Ascending aorta (tissue), 2 donors: ENCODE measurements around the gene ABCD3. TPM values are rescaled to one million over a fixed set of nuclear protein-coding genes. Genes with fewer than 3 reads are reported as not detected.

Experiments
- DNase-seq, 2 donors: peaks; one replicate each; pipeline ENCODE4 v3.0.0-alpha.2; 2019; ENCODE audit warnings: low spot score in 2 of 2
- H3K27ac ChIP-seq, 2 donors: fragments of 200-600 bp; sonication (generic); one replicate each; pipeline ENCODE4 v1.5.1; 2016 to 2017; ENCODE audit warnings: mild to moderate bottlenecking in 1 of 2
- H3K27me3 ChIP-seq: fragments of 200-600 bp; sonication (generic); one replicate; pipeline ENCODE4 v1.5.1; 2017
- H3K36me3 ChIP-seq, 2 donors: fragments of 200-600 bp; sonication (generic); one replicate each; pipeline ENCODE4 v1.5.1; 2016
- H3K4me1 ChIP-seq, 2 donors: fragments of 200-600 bp; sonication (generic); one replicate each; pipeline ENCODE4 v1.5.1; 2016 to 2017; ENCODE audit warnings: mild to moderate bottlenecking in 1 of 2
- H3K4me3 ChIP-seq, 2 donors: fragments of 200-600 bp; sonication (generic); one replicate each; pipeline ENCODE4 v1.5.1; 2016 to 2017; ENCODE audit warnings: mild to moderate bottlenecking in 1 of 2
- H3K9me3 ChIP-seq, 2 donors: fragments of 200-600 bp; sonication (generic); one replicate each; pipeline ENCODE4 v1.5.1; 2016
- CTCF ChIP-seq, 3 experiments: fragments of 200-600 bp in 2 of 3; fragments of 450-650 bp in 1 of 3; sonication (generic) in 2 of 3; IDR thresholded peaks; one replicate each; pipeline ENCODE4 v1.5.1; 2016 to 2019; ENCODE audit warnings: antibody characterized with exemption in 3 of 3, mild to moderate bottlenecking in 1 of 3, moderate library complexity in 1 of 3
- intact Hi-C: fragments of 100-400 bp; cut with DNase I; formaldehyde crosslinking; loops from one replicate; pipeline ENCODE4 v1.15.1; 2023
- total RNA-seq: library from RNA; depleted of rRNA; stranded (reverse); fragments of >200 nt; gene quantifications from one replicate; pipeline ENCODE4 v1.1.0, GENCODE V29; 2016

Gene ABCD3
- total RNA-seq, 1 donor from 2014 or later: 8.8 TPM

GRCh38 chr1:94501426-94501825 is 83.2 kb downstream of the ABCD3 start:
- TF ChIP-seq CTCF (IDR thresholded peaks at IDR 0.05): no peak
- no peak for DNase-seq
- Histone ChIP-seq H3K4me3 (no peak overlapping the region), H3K4me1 (no peaks in the 10 kb centered on the region), H3K36me3 (peaks cover 19 to 20% of the 10 kb centered on the region in 2 donors), H3K9me3 (no peaks in the 10 kb centered on the region), H3K27me3 (no peaks in the 10 kb centered on the region), H3K27ac (no peak overlapping the region)
- intact Hi-C loops: no loop called here

- H3K27me3 ChIP-seq: no peaks in the 10 kb centered on the region
- H3K4me3 ChIP-seq: no peak overlapping the region
- intact Hi-C loops: no loop called here
- peaks cover 20 to 22% of the 10 kb centered on the region in 2 donors for H3K36me3 ChIP-seq
- H3K4me1 ChIP-seq: no peaks in the 10 kb centered on the region
- H3K27ac ChIP-seq: no peak overlapping the region
- H3K9me3 ChIP-seq: no peaks in the 10 kb centered on the region
- DNase-seq: no peak
- TF ChIP-seq CTCF (IDR thresholded peaks at IDR 0.05): no peak
Measured at GRCh38 chr1:94501935-94502334, 83.7 kb downstream of the ABCD3 start.

- no peaks in the 10 kb centered on the region for H3K9me3 ChIP-seq
- H3K27me3 ChIP-seq: no peaks in the 10 kb centered on the region
- no peak for TF ChIP-seq CTCF (IDR thresholded peaks at IDR 0.05)
- H3K27ac ChIP-seq: no peak overlapping the region
- no peaks in the 10 kb centered on the region for H3K4me1 ChIP-seq
- H3K4me3 ChIP-seq: no peak overlapping the region
- H3K36me3 ChIP-seq: peaks cover 20 to 22% of the 10 kb centered on the region in 2 donors
- DNase-seq: no peak
- intact Hi-C loops: no loop called here
Measured at GRCh38 chr1:94503153-94503552, 85.0 kb downstream of the ABCD3 start.

GRCh38 chr1:94504601-94505000 is 86.4 kb downstream of the ABCD3 start:
- Histone ChIP-seq H3K27ac (no peak overlapping the region), H3K9me3 (no peaks in the 10 kb centered on the region), H3K27me3 (no peaks in the 10 kb centered on the region), H3K4me1 (no peaks in the 10 kb centered on the region), H3K36me3 (peaks cover 6 to 16% of the 10 kb centered on the region in 2 donors), H3K4me3 (no peak overlapping the region)
- intact Hi-C loops: no loop called here
- TF ChIP-seq CTCF (IDR thresholded peaks at IDR 0.05): no peak
- no peak for DNase-seq

- Histone ChIP-seq H3K4me3 (no peak overlapping the region), H3K36me3 (no peaks in the 10 kb centered on the region), H3K9me3 (no peaks in the 10 kb centered on the region), H3K27me3 (no peaks in the 10 kb centered on the region), H3K4me1 (no peaks in the 10 kb centered on the region), H3K27ac (no peak overlapping the region)
- no peak for DNase-seq
- intact Hi-C loops: no loop called here
- no peak for TF ChIP-seq CTCF (IDR thresholded peaks at IDR 0.05)
Measured at GRCh38 chr1:94512816-94513215, 94.6 kb downstream of the ABCD3 start.

- Histone ChIP-seq H3K36me3 (peaks cover 0 to 6% of the 10 kb centered on the region in 2 donors), H3K9me3 (no peaks in the 10 kb centered on the region), H3K4me1 (no peaks in the 10 kb centered on the region), H3K27me3 (no peaks in the 10 kb centered on the region), H3K4me3 (no peak overlapping the region), H3K27ac (no peak overlapping the region)
- no peak for DNase-seq
- intact Hi-C loops: loop anchor here (2.0 kb wide), 1 partner anchor 289 kb away; no protein-coding TSS in a partner anchor
- TF ChIP-seq CTCF (IDR thresholded peaks at IDR 0.05): peak in 2 of 3 experiments; percentile 43 to 55
Measured at GRCh38 chr1:94514095-94514727, 96.0 kb downstream of the ABCD3 start.
